ENCODE data around the gene AK8.

GRCh38 chr9:132801659-132802058 lies 76.4 kb downstream of the AK8 start:
- TF ChIP-seq, protein P1, sequence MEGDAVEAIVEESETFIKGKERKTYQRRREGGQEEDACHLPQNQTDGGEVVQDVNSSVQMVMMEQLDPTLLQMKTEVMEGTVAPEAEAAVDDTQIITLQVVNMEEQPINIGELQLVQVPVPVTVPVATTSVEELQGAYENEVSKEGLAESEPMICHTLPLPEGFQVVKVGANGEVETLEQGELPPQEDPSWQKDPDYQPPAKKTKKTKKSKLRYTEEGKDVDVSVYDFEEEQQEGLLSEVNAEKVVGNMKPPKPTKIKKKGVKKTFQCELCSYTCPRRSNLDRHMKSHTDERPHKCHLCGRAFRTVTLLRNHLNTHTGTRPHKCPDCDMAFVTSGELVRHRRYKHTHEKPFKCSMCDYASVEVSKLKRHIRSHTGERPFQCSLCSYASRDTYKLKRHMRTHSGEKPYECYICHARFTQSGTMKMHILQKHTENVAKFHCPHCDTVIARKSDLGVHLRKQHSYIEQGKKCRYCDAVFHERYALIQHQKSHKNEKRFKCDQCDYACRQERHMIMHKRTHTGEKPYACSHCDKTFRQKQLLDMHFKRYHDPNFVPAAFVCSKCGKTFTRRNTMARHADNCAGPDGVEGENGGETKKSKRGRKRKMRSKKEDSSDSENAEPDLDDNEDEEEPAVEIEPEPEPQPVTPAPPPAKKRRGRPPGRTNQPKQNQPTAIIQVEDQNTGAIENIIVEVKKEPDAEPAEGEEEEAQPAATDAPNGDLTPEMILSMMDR (IDR thresholded peaks at IDR 0.05), result no peak
- TF ChIP-seq POLR2A (IDR thresholded peaks at IDR 0.05), result no peak
